H9 (cell line): ENCODE measurements around the gene TMTC2. TPM values are rescaled to one million over a fixed set of nuclear protein-coding genes. Genes with fewer than 3 reads are reported as not detected.

Source experiments
- DNase-seq: peaks from one replicate; pipeline ENCODE4 v3.0.0-alpha.2; 2017
- H2AFZ ChIP-seq: one replicate; pipeline ENCODE4 v1.6.1; 2013; ENCODE audit warnings: mild to moderate bottlenecking, low read length, control low read depth, moderate library complexity
- H2AK5ac ChIP-seq: 2 replicates; pipeline ENCODE4 v1.6.1; 2013; ENCODE audit warnings: low read length, control low read depth, mixed read lengths; ENCODE audit not compliant: insufficient read length
- H2BK120ac ChIP-seq: one replicate; pipeline ENCODE4 v1.6.1; 2013; ENCODE audit warnings: low read depth, mild to moderate bottlenecking, low read length, control low read depth, inconsistent platforms; ENCODE audit not compliant: poor library complexity, severe bottlenecking
- H2BK12ac ChIP-seq: 2 replicates; pipeline ENCODE4 v1.6.1; 2013; ENCODE audit warnings: low read length, control low read depth, mixed read lengths, low read depth; ENCODE audit not compliant: insufficient read length
- H2BK15ac ChIP-seq: 2 replicates; pipeline ENCODE4 v1.6.1; 2013; ENCODE audit warnings: low read depth, low read length, control low read depth
- H2BK20ac ChIP-seq: one replicate; pipeline ENCODE4 v1.6.1; 2013; ENCODE audit warnings: low read depth, mild to moderate bottlenecking, low read length, control low read depth, inconsistent platforms; ENCODE audit not compliant: poor library complexity, severe bottlenecking
- H2BK5ac ChIP-seq: 2 replicates; pipeline ENCODE4 v1.6.1; 2013; ENCODE audit warnings: low read length, control low read depth, mixed read lengths; ENCODE audit not compliant: insufficient read length
- H3K14ac ChIP-seq: 2 replicates; pipeline ENCODE4 v1.6.1; 2013; ENCODE audit warnings: low read length, control low read depth; ENCODE audit not compliant: insufficient read depth
- H3K18ac ChIP-seq: 2 replicates; pipeline ENCODE4 v1.6.1; 2013; ENCODE audit warnings: low read depth, mild to moderate bottlenecking, mixed read lengths, low read length, control low read depth; ENCODE audit not compliant: insufficient read length
- H3K23ac ChIP-seq: 2 replicates; pipeline ENCODE4 v1.6.1; 2013; ENCODE audit warnings: low read length, control low read depth, mixed read lengths, low read depth; ENCODE audit not compliant: insufficient read length
- H3K23me2 ChIP-seq: 2 replicates; pipeline ENCODE4 v1.6.1; 2013; ENCODE audit warnings: low read depth, mild to moderate bottlenecking, mixed read lengths, low read length, control low read depth; ENCODE audit not compliant: insufficient read length, poor library complexity, severe bottlenecking
- H3K27ac ChIP-seq: 2 replicates; pipeline ENCODE4 v1.5.1; 2013; ENCODE audit warnings: low read length, control low read depth, mixed read lengths, low read depth; ENCODE audit not compliant: insufficient read length
- H3K27me3 ChIP-seq: 2 replicates; pipeline ENCODE4 v1.6.1; 2013; ENCODE audit warnings: low read length, control low read depth, inconsistent platforms; ENCODE audit not compliant: insufficient read depth
- H3K4ac ChIP-seq: 2 replicates; pipeline ENCODE4 v1.6.1; 2013; ENCODE audit warnings: low read depth, mild to moderate bottlenecking, control low read depth, inconsistent platforms, low read length, moderate library complexity
- H3K4me1 ChIP-seq: 2 replicates; pipeline ENCODE4 v1.6.1; 2013; ENCODE audit warnings: low read length, control low read depth, inconsistent platforms; ENCODE audit not compliant: insufficient read depth
- H3K4me2 ChIP-seq: 2 replicates; pipeline ENCODE4 v1.6.1; 2013; ENCODE audit warnings: low read length, control low read depth, mixed read lengths; ENCODE audit not compliant: insufficient read length, insufficient read depth
- H3K56ac ChIP-seq: 2 replicates; pipeline ENCODE4 v1.6.1; 2013; ENCODE audit warnings: low read depth, mild to moderate bottlenecking, mixed read lengths, low read length, control low read depth; ENCODE audit not compliant: insufficient read length
- H3K79me1 ChIP-seq: 2 replicates; pipeline ENCODE4 v1.6.1; 2013; ENCODE audit warnings: low read depth, mild to moderate bottlenecking, moderate library complexity, low read length, control low read depth, inconsistent platforms; ENCODE audit not compliant: insufficient read depth, poor library complexity, severe bottlenecking
- H3K79me2 ChIP-seq: 2 replicates; pipeline ENCODE4 v1.6.1; 2013; ENCODE audit warnings: low read length, control low read depth, inconsistent platforms; ENCODE audit not compliant: insufficient read depth
- H3K9ac ChIP-seq: 2 replicates; pipeline ENCODE4 v1.6.1; 2013; ENCODE audit warnings: low read length, control low read depth, mixed read lengths; ENCODE audit not compliant: insufficient read length; ENCODE audit errors: extremely low read depth
- H3K9me3 ChIP-seq: one replicate; pipeline ENCODE4 v1.6.1; 2013; ENCODE audit warnings: low read depth, low read length, inconsistent platforms; ENCODE audit not compliant: control insufficient read depth
- H3T11ph ChIP-seq: one replicate; pipeline ENCODE4 v1.6.1; 2013; ENCODE audit warnings: mild to moderate bottlenecking, low read length, control low read depth, inconsistent platforms
- H4K20me1 ChIP-seq: one replicate; pipeline ENCODE4 v1.6.1; 2013; ENCODE audit not compliant: control insufficient read depth, insufficient read length, insufficient read depth
- H4K5ac ChIP-seq: 2 replicates; pipeline ENCODE4 v1.6.1; 2013; ENCODE audit warnings: low read depth, mild to moderate bottlenecking, mixed read lengths, low read length, control low read depth; ENCODE audit not compliant: insufficient read length
- H4K8ac ChIP-seq: replicated peaks from 2 replicates; pipeline ENCODE4 v1.6.1; 2013; ENCODE audit warnings: low read length, control low read depth, mixed read lengths, low read depth; ENCODE audit not compliant: insufficient read length
- H4K91ac ChIP-seq: 2 replicates; pipeline ENCODE4 v1.6.1; 2013; ENCODE audit warnings: low read depth, mild to moderate bottlenecking, moderate library complexity, mixed read lengths, low read length, control low read depth; ENCODE audit not compliant: insufficient read length
- H3K27ac Mint-ChIP-seq, 3 experiments: 2 replicates in 2 of 3; 3 replicates in 1 of 3; pipeline ENCODE4 v1.8.0; 2020 to 2021; ENCODE audit warnings: mixed read lengths in 3 of 3, mild to moderate bottlenecking in 1 of 3, moderate library complexity in 1 of 3
- H3K27me3 Mint-ChIP-seq: 2 replicates; pipeline ENCODE4 v1.8.0; 2021; ENCODE audit warnings: low read depth, mild to moderate bottlenecking, moderate library complexity, mixed read lengths
- H3K36me3 Mint-ChIP-seq, 3 experiments: 2 replicates in 2 of 3; 3 replicates in 1 of 3; pipeline ENCODE4 v1.8.0; 2020 to 2021; ENCODE audit warnings: low read depth in 3 of 3, mixed read lengths in 3 of 3; ENCODE audit not compliant: insufficient read depth in 1 of 3
- H3K4me1 Mint-ChIP-seq, 2 experiments: 2 replicates each; pipeline ENCODE4 v1.8.0; 2020; ENCODE audit warnings: mixed read lengths in 2 of 2
- H3K4me3 Mint-ChIP-seq, 2 experiments: 2 replicates in 1 of 2; 3 replicates in 1 of 2; pipeline ENCODE4 v1.8.0; 2020 to 2021; ENCODE audit warnings: mild to moderate bottlenecking in 2 of 2, mixed read lengths in 2 of 2, moderate library complexity in 1 of 2
- H3K9me3 Mint-ChIP-seq, 2 experiments: 2 replicates in 1 of 2; 3 replicates in 1 of 2; pipeline ENCODE4 v1.8.0; 2020; ENCODE audit warnings: mild to moderate bottlenecking in 2 of 2, mixed read lengths in 2 of 2, moderate library complexity in 1 of 2
- WGBS: extraction: QIAGEN DNeasy Blood & Tissue Kit; methylation state at CpG from one replicate; pipeline ENCODE4 v1.1.7; 2013; ENCODE audit warnings: missing lambda C conversion rate, low lambda C conversion rate, mixed read lengths; ENCODE audit not compliant: insufficient read length; ENCODE audit errors: extremely low coverage; 5-methylcytosine and 5-hydroxymethylcytosine counted together
- total RNA-seq: library from RNA; stranded (reverse); gene quantifications from 2 replicates; pipeline ENCODE4 v1.2.1, GENCODE V29; 2021
- TF ChIP-seq, protein P1 (sequence below): fragments of 200-600 bp; sonication (generic); conservative IDR thresholded peaks from 3 replicates; pipeline ENCODE4 v1.8.0; 2021; ENCODE audit warnings: antibody characterized with exemption, mild to moderate bottlenecking

Gene TMTC2
- total RNA-seq, 1 experiment from 2014 or later, result 3.1 TPM

DNA sequence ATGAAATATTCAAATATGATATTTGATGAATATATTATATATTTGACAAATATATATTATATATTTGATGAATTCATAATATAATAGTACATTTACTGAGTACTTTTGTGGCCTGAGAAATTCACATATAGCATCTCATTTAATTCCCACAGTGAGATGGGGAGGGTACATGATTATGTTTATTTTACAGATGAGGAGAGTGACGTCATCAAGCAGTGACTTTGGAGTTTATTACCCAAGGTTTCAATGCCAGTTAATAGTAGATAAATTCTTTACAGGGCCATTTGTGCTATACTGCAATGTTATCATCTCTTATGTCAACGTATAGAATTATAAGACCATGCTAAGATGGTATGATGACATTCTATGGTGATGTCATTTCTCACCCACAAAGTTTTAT, 352.7 kb downstream of the TMTC2 start:
- H2AK5ac ChIP-seq, result no peak overlapping the region
- TF ChIP-seq, protein P1, sequence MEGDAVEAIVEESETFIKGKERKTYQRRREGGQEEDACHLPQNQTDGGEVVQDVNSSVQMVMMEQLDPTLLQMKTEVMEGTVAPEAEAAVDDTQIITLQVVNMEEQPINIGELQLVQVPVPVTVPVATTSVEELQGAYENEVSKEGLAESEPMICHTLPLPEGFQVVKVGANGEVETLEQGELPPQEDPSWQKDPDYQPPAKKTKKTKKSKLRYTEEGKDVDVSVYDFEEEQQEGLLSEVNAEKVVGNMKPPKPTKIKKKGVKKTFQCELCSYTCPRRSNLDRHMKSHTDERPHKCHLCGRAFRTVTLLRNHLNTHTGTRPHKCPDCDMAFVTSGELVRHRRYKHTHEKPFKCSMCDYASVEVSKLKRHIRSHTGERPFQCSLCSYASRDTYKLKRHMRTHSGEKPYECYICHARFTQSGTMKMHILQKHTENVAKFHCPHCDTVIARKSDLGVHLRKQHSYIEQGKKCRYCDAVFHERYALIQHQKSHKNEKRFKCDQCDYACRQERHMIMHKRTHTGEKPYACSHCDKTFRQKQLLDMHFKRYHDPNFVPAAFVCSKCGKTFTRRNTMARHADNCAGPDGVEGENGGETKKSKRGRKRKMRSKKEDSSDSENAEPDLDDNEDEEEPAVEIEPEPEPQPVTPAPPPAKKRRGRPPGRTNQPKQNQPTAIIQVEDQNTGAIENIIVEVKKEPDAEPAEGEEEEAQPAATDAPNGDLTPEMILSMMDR, result no peak
- no peak overlapping the region for H3K14ac ChIP-seq

More for the DNA sequence above, 352.7 kb downstream of the TMTC2 start:
- no peak overlapping the region for H3K56ac ChIP-seq
- Mint-ChIP-seq H3K4me1 (peaks cover 26 to 28% of the 10 kb centered on the region in 2 experiments), H3K4me3 (no peak overlapping the region), H3K27ac (no peak overlapping the region), H3K36me3 (no peaks in the 10 kb centered on the region), H3K27me3 (no peaks in the 10 kb centered on the region), H3K9me3 (no peaks in the 10 kb centered on the region)
- no peak overlapping the region for H4K5ac ChIP-seq
- H3K18ac ChIP-seq, result no peak overlapping the region
- no peak overlapping the region for H3K9ac ChIP-seq
- H2BK5ac ChIP-seq, result no peak overlapping the region
- no peaks in the 10 kb centered on the region for H4K20me1 ChIP-seq
- H3K79me1 ChIP-seq, result no peaks in the 10 kb centered on the region
- H3K4me2 ChIP-seq, result no peak overlapping the region
- H3K4me1 ChIP-seq, result no peaks in the 10 kb centered on the region; the same call in 1 of the 2 replicates
- no CpG with 5 or more reads among the region's 2 CpGs for WGBS
- no peaks in the 10 kb centered on the region for H3K79me2 ChIP-seq
- H3K23ac ChIP-seq, result no peak overlapping the region
- H2BK120ac ChIP-seq, result no peak overlapping the region
- H3K4ac ChIP-seq, result no peak overlapping the region
- H4K91ac ChIP-seq, result no peak overlapping the region
- H3K27ac ChIP-seq, result no peak overlapping the region
- H3K27me3 ChIP-seq, result no peaks in the 10 kb centered on the region
- no peak overlapping the region for H2BK15ac ChIP-seq
- H3K23me2 ChIP-seq, result no peaks in the 10 kb centered on the region
- no peak for DNase-seq
- no peaks in the 10 kb centered on the region for H3K9me3 ChIP-seq
- H3T11ph ChIP-seq, result no peak overlapping the region
- no peak overlapping the region for H2BK20ac ChIP-seq
- H2AFZ ChIP-seq, result no peak overlapping the region
- H4K8ac ChIP-seq, result no peak overlapping the region
- H2BK12ac ChIP-seq, result no peak overlapping the region
